Measurements from ENCODE around the gene COLGALT1. TPM values are rescaled to one million over a fixed set of nuclear protein-coding genes. Genes with fewer than 3 reads are reported as not detected.

COLGALT1 gene
- total RNA-seq, 4 donors from 2014 or later = 74.5 to 141 (median 88.2) TPM

GRCh38 chr19:17616961-17617806, 61.7 kb downstream of the COLGALT1 start:
- no peak for TF ChIP-seq POLR2A (IDR thresholded peaks at IDR 0.05)
- TF ChIP-seq, protein P1, sequence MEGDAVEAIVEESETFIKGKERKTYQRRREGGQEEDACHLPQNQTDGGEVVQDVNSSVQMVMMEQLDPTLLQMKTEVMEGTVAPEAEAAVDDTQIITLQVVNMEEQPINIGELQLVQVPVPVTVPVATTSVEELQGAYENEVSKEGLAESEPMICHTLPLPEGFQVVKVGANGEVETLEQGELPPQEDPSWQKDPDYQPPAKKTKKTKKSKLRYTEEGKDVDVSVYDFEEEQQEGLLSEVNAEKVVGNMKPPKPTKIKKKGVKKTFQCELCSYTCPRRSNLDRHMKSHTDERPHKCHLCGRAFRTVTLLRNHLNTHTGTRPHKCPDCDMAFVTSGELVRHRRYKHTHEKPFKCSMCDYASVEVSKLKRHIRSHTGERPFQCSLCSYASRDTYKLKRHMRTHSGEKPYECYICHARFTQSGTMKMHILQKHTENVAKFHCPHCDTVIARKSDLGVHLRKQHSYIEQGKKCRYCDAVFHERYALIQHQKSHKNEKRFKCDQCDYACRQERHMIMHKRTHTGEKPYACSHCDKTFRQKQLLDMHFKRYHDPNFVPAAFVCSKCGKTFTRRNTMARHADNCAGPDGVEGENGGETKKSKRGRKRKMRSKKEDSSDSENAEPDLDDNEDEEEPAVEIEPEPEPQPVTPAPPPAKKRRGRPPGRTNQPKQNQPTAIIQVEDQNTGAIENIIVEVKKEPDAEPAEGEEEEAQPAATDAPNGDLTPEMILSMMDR (IDR thresholded peaks at IDR 0.05) = no peak
- TF ChIP-seq EP300 (IDR thresholded peaks at IDR 0.05) = no peak
- 68 to 70% methylated on average over 27 to 28 of the region's 28 CpGs for WGBS, 2 donors
- H3K4me1 ChIP-seq = peaks cover 0 to 6% (median 2%) of the 10 kb centered on the region in 4 donors
- DNase-seq (ENCODE audit: low spot score in 2 of 2) = no peak
- H3K9me3 ChIP-seq = peaks cover 0 to 13% (median 0%) of the 10 kb centered on the region in 4 donors
- peaks cover 0 to 45% of the 10 kb centered on the region in 2 donors for H3K27me3 ChIP-seq
- no peaks in the 10 kb centered on the region for H3K36me3 ChIP-seq
- no peak overlapping the region for H3K27ac ChIP-seq
- H3K4me3 ChIP-seq = no peak overlapping the region

- DNase-seq (ENCODE audit: low spot score in 2 of 2) = no peak
- TF ChIP-seq, protein P1 (IDR thresholded peaks at IDR 0.05) = no peak
- TF ChIP-seq EP300 (IDR thresholded peaks at IDR 0.05) (no peak), POLR2A (IDR thresholded peaks at IDR 0.05) (no peak)
- Histone ChIP-seq H3K27ac (no peak overlapping the region), H3K4me3 (no peak overlapping the region), H3K4me1 (peaks cover 0 to 6% (median 2%) of the 10 kb centered on the region in 4 donors), H3K36me3 (no peaks in the 10 kb centered on the region), H3K27me3 (peaks cover 0 to 45% of the 10 kb centered on the region in 2 donors), H3K9me3 (peaks cover 0 to 15% (median 0%) of the 10 kb centered on the region in 4 donors)
- 93 to 94% methylated on average over 7 of the region's 7 CpGs for WGBS, 2 donors
Observed at GRCh38 chr19:17617807-17618192, 62.4 kb downstream of the COLGALT1 start.

DNA sequence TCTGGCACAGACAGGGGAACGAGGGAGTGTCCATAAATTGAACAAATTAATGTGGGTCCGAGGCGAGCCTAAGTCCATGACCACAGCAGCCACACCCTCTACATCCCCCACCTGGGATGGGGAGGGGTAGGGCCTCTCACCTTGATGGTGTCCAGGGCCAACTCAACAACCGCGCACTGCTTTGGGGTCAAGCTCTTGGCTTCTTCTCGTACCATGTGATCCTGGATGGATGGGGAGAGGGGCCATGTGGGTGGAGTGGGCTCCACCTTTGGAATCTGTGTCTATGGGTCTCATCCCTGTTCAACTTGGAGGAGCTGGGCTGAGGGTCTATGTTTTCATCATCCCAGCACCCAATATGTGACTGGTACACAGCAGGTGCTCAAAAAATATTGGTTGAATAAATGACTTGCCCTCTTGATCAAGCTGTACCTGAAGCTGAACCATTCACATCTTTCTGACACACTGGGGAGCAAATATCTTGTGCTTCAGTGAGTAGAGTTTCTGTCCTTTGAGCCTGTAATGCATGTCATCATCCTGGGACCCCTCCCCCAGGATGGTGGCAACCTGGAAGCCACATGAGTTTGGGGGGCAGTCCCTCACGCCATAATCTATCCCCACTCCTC, 62.9 kb downstream of the COLGALT1 start:
- Histone ChIP-seq H3K27me3 (peaks cover 0 to 45% of the 10 kb centered on the region in 2 donors), H3K4me3 (no peak overlapping the region), H3K36me3 (no peaks in the 10 kb centered on the region), H3K27ac (no peak overlapping the region), H3K9me3 (peaks cover 0 to 15% (median 0%) of the 10 kb centered on the region in 4 donors), H3K4me1 (peaks cover 0 to 6% (median 2%) of the 10 kb centered on the region in 4 donors)
- WGBS, 2 donors = 84 to 88% methylated on average over 7 of the region's 7 CpGs
- no peak for DNase-seq (ENCODE audit: low spot score in 2 of 2)
- TF ChIP-seq, protein P1 (IDR thresholded peaks at IDR 0.05) = no peak
- no peak for TF ChIP-seq POLR2A (IDR thresholded peaks at IDR 0.05)
- no peak for TF ChIP-seq EP300 (IDR thresholded peaks at IDR 0.05)

DNA sequence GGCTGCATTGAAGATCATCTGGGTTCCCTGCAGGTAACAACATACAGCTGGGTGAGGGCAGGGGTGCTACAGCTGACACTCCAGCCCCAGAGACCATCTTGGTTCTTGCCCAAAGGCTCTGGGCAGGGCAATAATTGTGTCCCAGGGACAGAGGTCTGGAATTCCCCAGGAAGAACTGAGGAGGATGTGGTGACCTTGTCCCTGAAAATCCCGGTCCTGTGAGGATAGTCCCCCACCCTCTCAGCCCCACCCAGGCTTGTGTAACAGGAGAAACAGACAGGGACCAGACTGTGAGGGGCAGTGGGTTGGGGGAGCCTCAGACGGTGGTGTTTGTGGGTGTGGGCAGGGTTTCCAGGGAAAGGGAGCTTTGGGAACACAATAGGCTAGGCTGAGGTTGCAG, 63.5 kb downstream of the COLGALT1 start:
- DNase-seq (ENCODE audit: low spot score in 2 of 2) = no peak
- Histone ChIP-seq H3K4me3 (no peak overlapping the region), H3K4me1 (peaks cover 0 to 6% (median 2%) of the 10 kb centered on the region in 4 donors), H3K27me3 (peaks cover 0 to 42% of the 10 kb centered on the region in 2 donors), H3K9me3 (peaks cover 0 to 15% (median 0%) of the 10 kb centered on the region in 4 donors), H3K27ac (no peak overlapping the region), H3K36me3 (no peaks in the 10 kb centered on the region)
- no peak for TF ChIP-seq EP300 (IDR thresholded peaks at IDR 0.05)
- no peak for TF ChIP-seq POLR2A (IDR thresholded peaks at IDR 0.05)
- TF ChIP-seq, protein P1 (IDR thresholded peaks at IDR 0.05) = no peak
- 13 to 17% methylated on average over 2 of the region's 2 CpGs for WGBS, 2 donors

- H3K4me1 ChIP-seq = peaks cover 0 to 6% (median 2%) of the 10 kb centered on the region in 4 donors
- DNase-seq (ENCODE audit: low spot score in 2 of 2) = no peak
- H3K27ac ChIP-seq = no peak overlapping the region
- H3K27me3 ChIP-seq = peaks cover 0 to 25% of the 10 kb centered on the region in 2 donors
- H3K9me3 ChIP-seq = peaks cover 0 to 15% (median 0%) of the 10 kb centered on the region in 4 donors
- WGBS, 2 donors = 80 to 90% methylated on average over 1 of the region's 1 CpG
- no peaks in the 10 kb centered on the region for H3K36me3 ChIP-seq
- TF ChIP-seq POLR2A (IDR thresholded peaks at IDR 0.05) (no peak), EP300 (IDR thresholded peaks at IDR 0.05) (no peak)
- TF ChIP-seq, protein P1 (IDR thresholded peaks at IDR 0.05) = no peak
- H3K4me3 ChIP-seq = no peak overlapping the region
Observed at GRCh38 chr19:17620696-17621095, 65.2 kb downstream of the COLGALT1 start.
